ENCODE data around the gene HNF1B.

- TF ChIP-seq, protein P1, sequence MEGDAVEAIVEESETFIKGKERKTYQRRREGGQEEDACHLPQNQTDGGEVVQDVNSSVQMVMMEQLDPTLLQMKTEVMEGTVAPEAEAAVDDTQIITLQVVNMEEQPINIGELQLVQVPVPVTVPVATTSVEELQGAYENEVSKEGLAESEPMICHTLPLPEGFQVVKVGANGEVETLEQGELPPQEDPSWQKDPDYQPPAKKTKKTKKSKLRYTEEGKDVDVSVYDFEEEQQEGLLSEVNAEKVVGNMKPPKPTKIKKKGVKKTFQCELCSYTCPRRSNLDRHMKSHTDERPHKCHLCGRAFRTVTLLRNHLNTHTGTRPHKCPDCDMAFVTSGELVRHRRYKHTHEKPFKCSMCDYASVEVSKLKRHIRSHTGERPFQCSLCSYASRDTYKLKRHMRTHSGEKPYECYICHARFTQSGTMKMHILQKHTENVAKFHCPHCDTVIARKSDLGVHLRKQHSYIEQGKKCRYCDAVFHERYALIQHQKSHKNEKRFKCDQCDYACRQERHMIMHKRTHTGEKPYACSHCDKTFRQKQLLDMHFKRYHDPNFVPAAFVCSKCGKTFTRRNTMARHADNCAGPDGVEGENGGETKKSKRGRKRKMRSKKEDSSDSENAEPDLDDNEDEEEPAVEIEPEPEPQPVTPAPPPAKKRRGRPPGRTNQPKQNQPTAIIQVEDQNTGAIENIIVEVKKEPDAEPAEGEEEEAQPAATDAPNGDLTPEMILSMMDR (IDR thresholded peaks at IDR 0.05), result no peak
- TF ChIP-seq POLR2A (IDR thresholded peaks at IDR 0.05) (no peak), POLR2AphosphoS5 (IDR thresholded peaks at IDR 0.05) (no peak)
These were observed 47.9 kb upstream of the HNF1B start for GRCh38 chr17:37792787-37793186.

Data from breast epithelium (tissue), 3 donors.